Measurements from ENCODE around the gene ZNF561.
"Not testable (repeated sequence)": the region's sequence is repeated elsewhere in the genome, so short reads cannot be mapped to it uniquely, and the experiment has no call there.

Gene ZNF561

DNA sequence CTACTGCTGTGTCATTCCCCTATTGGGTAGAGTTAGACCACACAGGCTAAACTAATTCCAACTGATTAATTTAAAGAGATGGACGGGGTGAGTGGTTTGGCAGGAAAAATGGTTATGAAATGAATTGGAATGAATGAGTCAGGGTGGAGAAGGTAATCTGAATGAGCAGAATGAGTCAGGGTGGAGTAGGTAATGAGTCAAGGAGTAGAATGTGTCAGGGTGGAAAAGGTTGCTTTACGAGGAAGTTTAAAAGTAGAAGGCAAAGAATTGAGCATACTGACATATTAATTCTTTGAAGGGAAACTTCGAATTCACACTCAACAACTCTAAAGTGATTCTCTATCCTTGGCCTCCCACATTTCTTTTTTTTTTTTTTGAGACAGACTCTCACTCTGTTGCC is 24.0 kb downstream of the ZNF561 start:
- Histone ChIP-seq H3K36me3 (ENCODE audit: insufficient read depth, low read length) (no peaks in the 10 kb centered on the region), H3K9ac (ENCODE audit: insufficient read length) (no peak overlapping the region), H3K9me3 (ENCODE audit: low read depth, low read length) (no peaks in the 10 kb centered on the region), H3K4me3 (no peak overlapping the region), H3K27ac (no peak overlapping the region)
- no peak for DNase-seq (ENCODE audit: low read depth, low spot score)
- TF ChIP-seq EZH2 (IDR thresholded peaks at IDR 0.05): no peak
- TF ChIP-seq POLR2AphosphoS5 (IDR thresholded peaks at IDR 0.05; ENCODE audit: borderline replicate concordance, low read depth, low read length): no peak
- no peak for TF ChIP-seq FOXP2 (optimal IDR thresholded peaks at IDR 0.05; ENCODE audit: control extremely low read depth, extremely low read length, insufficient read depth)

DNA sequence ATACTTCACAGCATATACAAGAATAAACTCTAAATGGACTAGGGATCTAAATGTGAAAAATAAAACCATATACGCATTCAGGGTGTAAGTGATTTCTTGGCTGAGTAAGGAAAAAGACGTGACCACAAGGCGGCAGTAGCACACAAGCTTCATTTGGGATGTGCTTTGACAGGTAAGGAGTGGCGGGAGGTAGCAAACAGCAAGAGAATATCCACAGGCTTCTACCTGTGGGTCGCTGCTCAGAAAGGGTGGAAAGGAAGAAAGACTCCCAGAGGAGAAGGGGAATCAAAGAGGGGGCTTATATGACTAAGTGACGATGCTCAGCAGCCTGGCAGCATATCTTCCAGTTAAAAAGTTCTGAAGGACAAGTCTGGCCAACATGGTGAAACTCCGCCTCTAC is 34.3 kb downstream of the ZNF561 start:
- Histone ChIP-seq H3K27ac (no peak overlapping the region), H3K9me3 (ENCODE audit: low read depth, low read length) (peaks cover 6% of the 10 kb centered on the region; the same call in 1 of the 2 replicates), H3K9ac (ENCODE audit: insufficient read length) (no peak overlapping the region), H3K4me3 (no peak overlapping the region), H3K36me3 (ENCODE audit: insufficient read depth, low read length) (peaks cover 15% of the 10 kb centered on the region)
- TF ChIP-seq FOXP2 (optimal IDR thresholded peaks at IDR 0.05; ENCODE audit: control extremely low read depth, extremely low read length, insufficient read depth): no peak
- no peak for TF ChIP-seq EZH2 (IDR thresholded peaks at IDR 0.05)
- TF ChIP-seq POLR2AphosphoS5 (IDR thresholded peaks at IDR 0.05; ENCODE audit: borderline replicate concordance, low read depth, low read length): no peak
- DNase-seq (ENCODE audit: low read depth, low spot score): no peak

DNA sequence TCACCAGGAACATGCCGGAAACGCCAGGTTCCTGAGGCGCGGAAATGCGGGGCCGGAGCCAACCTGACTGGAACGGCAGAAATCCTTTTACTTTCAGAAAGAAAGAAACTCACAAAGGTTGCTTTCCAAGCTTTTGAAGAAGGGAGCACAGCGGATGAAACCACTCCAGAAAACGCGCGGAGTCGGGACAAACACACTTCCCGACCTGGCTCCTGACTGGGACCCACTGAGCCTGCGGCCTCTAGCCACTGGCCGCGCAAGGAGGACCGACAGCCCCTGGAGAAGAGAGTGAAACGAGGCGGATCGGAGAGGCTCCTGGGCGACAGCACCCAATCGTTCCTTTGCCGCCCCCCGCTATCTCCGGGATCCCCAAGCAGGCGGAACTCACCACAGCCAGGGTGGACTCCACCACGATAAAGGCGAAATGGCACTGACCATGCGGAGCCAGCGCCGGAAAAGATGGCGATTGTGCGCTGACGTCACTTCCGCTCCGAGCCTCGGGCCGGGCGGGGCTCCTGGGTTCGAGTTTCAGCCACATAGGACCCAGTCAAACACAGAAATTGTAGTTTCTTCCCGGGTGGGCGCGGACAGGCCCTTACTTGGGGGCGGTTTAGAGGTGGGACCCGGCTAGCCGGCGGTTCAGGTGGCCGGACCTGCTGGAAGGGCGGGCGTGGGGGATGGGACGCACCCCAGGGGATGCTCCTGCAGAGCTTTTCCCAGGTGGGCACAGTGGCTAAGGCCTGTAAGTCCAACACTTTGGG is 36.8 kb downstream of the ZNF561 start, which contains the start of gene ZNF121:
Gene ZNF121, minus strand, starts transcription at position 432 of the 761 bp plus-strand sequence. CDS start 16,407 bp downstream, outside the sequence.
- H3K9me3 ChIP-seq (ENCODE audit: low read depth, low read length): peaks cover 15% of the 10 kb centered on the region
- no peak for DNase-seq (ENCODE audit: low read depth, low spot score)
- H3K36me3 ChIP-seq (ENCODE audit: insufficient read depth, low read length): peaks cover 40% of the 10 kb centered on the region
- peak within 1 kb of the TSS; percentile 85 for H3K4me3 ChIP-seq
- TF ChIP-seq EZH2 (IDR thresholded peaks at IDR 0.05) (no peak), POLR2AphosphoS5 (IDR thresholded peaks at IDR 0.05; ENCODE audit: borderline replicate concordance, low read depth, low read length) (peak; percentile 94), FOXP2 (optimal IDR thresholded peaks at IDR 0.05; ENCODE audit: control extremely low read depth, extremely low read length, insufficient read depth) (no peak)
- H3K9ac ChIP-seq (ENCODE audit: insufficient read length): peak within 1 kb of the TSS; percentile 91
- H3K27ac ChIP-seq: peak within 1 kb of the TSS; percentile 81

DNA sequence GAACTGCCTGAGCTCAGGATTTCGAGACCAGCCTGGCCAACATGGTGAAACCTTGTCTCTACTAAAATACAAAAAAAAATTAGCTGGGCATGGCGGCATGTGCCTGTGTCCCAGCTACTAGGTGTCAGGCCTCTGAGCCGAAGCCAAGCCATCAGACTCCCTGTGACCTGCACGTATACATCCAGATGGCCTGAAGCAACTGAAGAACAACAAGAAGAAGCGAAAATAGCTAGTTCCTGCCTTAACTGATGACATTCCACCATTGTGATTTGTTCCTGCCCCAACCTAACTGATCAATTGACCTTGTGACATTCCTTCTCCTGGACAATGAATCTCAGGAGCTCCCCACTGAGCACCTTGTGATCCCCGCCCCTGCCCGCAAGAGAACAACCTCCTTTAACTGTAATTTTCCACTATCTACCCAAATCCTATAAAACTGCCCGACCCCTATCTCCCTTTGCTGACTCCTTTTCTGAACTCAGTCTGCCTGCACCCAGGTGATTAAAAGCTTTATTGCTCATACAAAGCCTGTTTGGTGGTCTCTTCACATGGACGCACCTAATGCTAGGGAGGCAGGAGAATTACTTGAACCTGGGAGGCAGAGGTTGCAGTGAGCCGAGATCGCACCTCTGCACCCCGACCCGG is 38.8 kb downstream of the ZNF561 start:
- H3K9ac ChIP-seq (ENCODE audit: insufficient read length); DNase-seq (ENCODE audit: low read depth, low spot score); H3K27ac ChIP-seq; H3K4me3 ChIP-seq: not testable (repeated sequence)
- peaks cover 57% of the 10 kb centered on the region for H3K36me3 ChIP-seq (ENCODE audit: insufficient read depth, low read length)
- peaks cover 21% of the 10 kb centered on the region for H3K9me3 ChIP-seq (ENCODE audit: low read depth, low read length)

DNA sequence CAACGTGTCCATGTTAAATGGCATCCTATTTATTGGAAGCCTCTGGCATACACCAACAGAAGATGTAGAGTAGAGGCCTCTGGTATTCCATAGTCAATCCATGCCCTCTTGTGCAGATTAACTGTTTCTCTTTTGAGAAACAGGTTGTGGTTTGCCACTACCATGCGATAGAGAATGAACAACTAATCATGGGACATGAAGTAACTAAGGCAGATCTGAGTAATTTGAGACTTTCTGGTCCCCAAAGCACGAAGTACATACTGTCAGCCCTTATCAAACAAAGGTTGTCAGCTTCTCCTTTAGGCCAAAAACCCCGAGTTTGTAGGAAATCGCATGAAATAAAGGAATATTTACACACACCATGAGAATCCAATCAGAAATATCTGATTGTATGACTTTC is 40.3 kb downstream of the ZNF561 start:
- Histone ChIP-seq H3K36me3 (ENCODE audit: insufficient read depth, low read length) (peaks cover 71% of the 10 kb centered on the region), H3K9me3 (ENCODE audit: low read depth, low read length) (peaks cover 29% of the 10 kb centered on the region), H3K4me3 (no peak overlapping the region), H3K9ac (ENCODE audit: insufficient read length) (no peak overlapping the region), H3K27ac (no peak overlapping the region)
- TF ChIP-seq EZH2 (IDR thresholded peaks at IDR 0.05) (no peak), FOXP2 (optimal IDR thresholded peaks at IDR 0.05; ENCODE audit: control extremely low read depth, extremely low read length, insufficient read depth) (no peak), POLR2AphosphoS5 (IDR thresholded peaks at IDR 0.05; ENCODE audit: borderline replicate concordance, low read depth, low read length) (no peak)
- no peak for DNase-seq (ENCODE audit: low read depth, low spot score)

DNA sequence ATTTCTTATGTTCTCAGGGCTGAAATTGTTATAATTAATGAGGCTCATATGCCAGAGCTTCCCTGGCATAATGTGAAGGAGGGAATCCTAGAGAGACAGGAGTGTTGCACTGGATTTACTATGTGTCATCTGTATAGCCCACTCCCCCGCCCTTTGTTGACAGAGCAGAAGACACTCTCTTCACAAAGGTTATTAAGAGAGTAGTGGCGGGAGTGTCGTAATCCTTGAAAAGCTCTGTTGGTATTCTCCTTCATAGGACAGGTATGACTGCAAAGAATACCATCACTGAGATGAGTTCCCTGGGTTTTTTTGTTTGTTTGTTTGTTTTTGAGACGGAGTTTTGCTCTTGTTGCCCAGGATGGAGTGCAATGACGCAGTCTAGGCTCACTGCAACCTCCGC is 50.8 kb downstream of the ZNF561 start:
- no peak overlapping the region for H3K4me3 ChIP-seq
- H3K27ac ChIP-seq: no peak overlapping the region
- DNase-seq (ENCODE audit: low read depth, low spot score): no peak
- no peak overlapping the region for H3K9ac ChIP-seq (ENCODE audit: insufficient read length)
- no peak for TF ChIP-seq FOXP2 (optimal IDR thresholded peaks at IDR 0.05; ENCODE audit: control extremely low read depth, extremely low read length, insufficient read depth)
- TF ChIP-seq EZH2 (IDR thresholded peaks at IDR 0.05): no peak
- TF ChIP-seq POLR2AphosphoS5 (IDR thresholded peaks at IDR 0.05; ENCODE audit: borderline replicate concordance, low read depth, low read length): no peak
- H3K36me3 ChIP-seq (ENCODE audit: insufficient read depth, low read length): peaks cover 95% of the 10 kb centered on the region
- H3K9me3 ChIP-seq (ENCODE audit: low read depth, low read length): peaks cover 74% of the 10 kb centered on the region

DNA sequence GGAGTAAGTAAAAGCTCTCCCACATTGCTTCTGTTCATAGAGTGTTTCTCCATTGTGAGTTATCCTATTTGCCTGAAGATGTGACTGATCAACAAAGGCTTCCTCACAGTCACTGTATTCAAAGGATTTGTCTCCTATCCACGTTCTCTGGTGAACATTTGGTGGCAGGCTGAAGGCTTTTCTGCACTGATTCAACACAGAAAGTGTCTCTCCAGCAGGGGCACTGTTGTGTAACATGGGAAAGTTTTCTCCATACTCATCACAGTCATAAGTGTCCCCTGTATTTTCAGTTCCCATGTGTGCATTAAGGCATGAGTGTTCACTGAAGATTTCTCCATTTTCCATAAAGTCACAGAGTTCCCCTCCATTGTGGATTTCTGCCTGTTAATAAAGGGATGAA is 54.3 kb downstream of the ZNF561 start:
- Histone ChIP-seq H3K9ac (ENCODE audit: insufficient read length) (no peak overlapping the region), H3K4me3 (no peak overlapping the region), H3K36me3 (ENCODE audit: insufficient read depth, low read length) (peaks cover 99% of the 10 kb centered on the region), H3K9me3 (ENCODE audit: low read depth, low read length) (peaks cover 76% of the 10 kb centered on the region), H3K27ac (no peak overlapping the region)
- no peak for DNase-seq (ENCODE audit: low read depth, low spot score)
- TF ChIP-seq POLR2AphosphoS5 (IDR thresholded peaks at IDR 0.05; ENCODE audit: borderline replicate concordance, low read depth, low read length) (no peak), FOXP2 (optimal IDR thresholded peaks at IDR 0.05; ENCODE audit: control extremely low read depth, extremely low read length, insufficient read depth) (no peak), EZH2 (IDR thresholded peaks at IDR 0.05) (no peak)

DNA sequence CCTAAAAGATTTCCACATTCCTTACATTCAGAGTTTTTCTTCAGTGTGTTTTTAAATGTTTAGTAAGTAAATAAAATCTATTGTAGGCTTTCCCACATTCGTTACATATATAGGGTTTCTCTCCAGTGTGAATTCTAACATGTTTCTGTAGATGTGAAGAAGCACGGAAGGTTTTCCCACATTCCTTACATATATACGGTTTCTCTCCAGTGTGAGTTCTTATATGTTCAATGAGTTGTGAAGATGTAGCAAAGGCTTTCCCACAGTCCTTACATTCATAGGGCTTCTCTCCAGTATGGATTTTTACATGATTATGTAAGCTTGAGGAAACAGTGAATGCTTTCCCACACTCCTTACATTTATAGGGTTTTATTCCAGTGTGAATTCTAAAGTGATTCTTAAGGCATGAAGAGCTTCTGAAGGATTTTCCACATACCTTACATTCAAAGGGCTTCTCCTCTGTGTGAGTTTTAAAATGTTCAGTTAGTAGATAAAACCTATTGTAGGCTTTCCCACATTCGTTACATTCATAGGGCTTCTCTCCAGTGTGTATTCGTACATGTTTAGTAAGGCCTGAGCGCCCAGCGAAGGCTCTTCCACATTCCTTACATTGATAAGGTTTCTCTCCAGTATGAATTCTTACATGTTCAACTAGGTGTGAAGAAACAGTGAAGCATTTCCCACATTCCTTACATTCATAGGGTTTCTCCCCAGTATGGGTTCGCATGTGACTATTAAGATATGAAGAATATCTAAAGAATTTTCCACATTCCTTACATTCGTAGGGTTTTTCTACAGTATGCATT is 54.9 kb downstream of the ZNF561 start:
- TF ChIP-seq POLR2AphosphoS5 (IDR thresholded peaks at IDR 0.05; ENCODE audit: borderline replicate concordance, low read depth, low read length): no peak
- TF ChIP-seq EZH2 (IDR thresholded peaks at IDR 0.05): no peak
- TF ChIP-seq FOXP2 (optimal IDR thresholded peaks at IDR 0.05; ENCODE audit: control extremely low read depth, extremely low read length, insufficient read depth): no peak
- no peak overlapping the region for H3K27ac ChIP-seq
- peaks cover 99% of the 10 kb centered on the region for H3K36me3 ChIP-seq (ENCODE audit: insufficient read depth, low read length)
- peak overlapping the region; percentile 26 for H3K4me3 ChIP-seq
- peaks cover 75% of the 10 kb centered on the region for H3K9me3 ChIP-seq (ENCODE audit: low read depth, low read length)
- H3K9ac ChIP-seq (ENCODE audit: insufficient read length): no peak overlapping the region
- DNase-seq (ENCODE audit: low read depth, low spot score): no peak
